K562 (cell line): ENCODE results near the gene TBC1D25. TPM values are rescaled to one million over a fixed set of nuclear protein-coding genes. Genes with fewer than 3 reads are reported as not detected.

ENCODE experiments used
- ARID3A ChIP-seq: IDR thresholded peaks from 2 replicates; pipeline ENCODE4 v1.6.1; 2012; ENCODE audit warnings: low read depth, low read length, improper control_type of control experiment, borderline replicate concordance
- CTBP1 ChIP-seq: fragments of 450-650 bp; IDR thresholded peaks from 2 replicates; pipeline ENCODE4 v1.6.1; 2016; ENCODE audit warnings: borderline replicate concordance
- DPF2 ChIP-seq: fragments of 450-650 bp; IDR thresholded peaks from 2 replicates; pipeline ENCODE4 v1.6.1; 2016
- FOXA1 ChIP-seq: fragments of 450-650 bp; IDR thresholded peaks from 2 replicates; pipeline ENCODE4 v1.6.1; 2016; ENCODE audit warnings: mild to moderate bottlenecking, borderline replicate concordance
- FOXJ2 ChIP-seq: fragments of 200-800 bp; sonication (Bioruptor generic); IDR thresholded peaks from 2 replicates; pipeline ENCODE4 v1.6.1; 2016; ENCODE audit warnings: missing genetic modification characterization, missing compliant biosample characterization
- GABPB1 ChIP-seq: sonication (generic); formaldehyde crosslinking; IDR thresholded peaks from 2 replicates; pipeline ENCODE4 v1.8.0; 2022; ENCODE audit warnings: mild to moderate bottlenecking, missing genetic modification reagents
- HCFC1 ChIP-seq: IDR thresholded peaks from 2 replicates; pipeline ENCODE4 v1.6.1; 2012; ENCODE audit warnings: low read depth, low read length, improper control_type of control experiment
- MAFK ChIP-seq: IDR thresholded peaks from 2 replicates; pipeline ENCODE4 v1.6.1; 2011; ENCODE audit warnings: low read length, improper control_type of control experiment
- MAZ ChIP-seq, 2 experiments: fragments of 450-650 bp in 1 of 2; sonication (generic) in 1 of 2; formaldehyde crosslinking; IDR thresholded peaks in 1 of 2; conservative IDR thresholded peaks in 1 of 2; 2 replicates each; pipeline versions ENCODE4 v1.4.0 to v1.5.0; 2020; ENCODE audit warnings: mild to moderate bottlenecking in 1 of 2, missing genetic modification reagents in 1 of 2
- MLLT1 ChIP-seq, 2 experiments: fragments of 450-650 bp; IDR thresholded peaks; 2 replicates each; pipeline ENCODE4 v1.6.1; 2016
- NCOA2 ChIP-seq, 2 experiments: fragments of 450-650 bp; IDR thresholded peaks; 2 replicates each; pipeline ENCODE4 v1.6.1; 2018; ENCODE audit warnings: mild to moderate bottlenecking in 2 of 2, moderate library complexity in 1 of 2; ENCODE audit not compliant: partially characterized antibody in 2 of 2
- NCOR1 ChIP-seq: fragments of 450-650 bp; IDR thresholded peaks from 2 replicates; pipeline ENCODE4 v1.6.1; 2016; ENCODE audit warnings: mild to moderate bottlenecking, moderate library complexity
- RBM17 ChIP-seq: fragments of 200-400 bp; formaldehyde crosslinking; IDR thresholded peaks from 2 replicates; pipeline ENCODE4 v1.6.1; 2017; ENCODE audit warnings: low read depth, mild to moderate bottlenecking, low read length, borderline replicate concordance
- RFX1 ChIP-seq: fragments of 450-650 bp; IDR thresholded peaks from 2 replicates; pipeline ENCODE4 v1.6.1; 2016; ENCODE audit warnings: mild to moderate bottlenecking, moderate library complexity
- TEAD2 ChIP-seq: fragments of 450-650 bp; IDR thresholded peaks from 2 replicates; pipeline ENCODE4 v1.6.1; 2016; ENCODE audit warnings: missing genetic modification characterization, control low read depth, missing compliant biosample characterization
- TSHZ1 ChIP-seq: fragments of 250-450 bp; sonication (Bioruptor Pico); IDR thresholded peaks from 2 replicates; pipeline ENCODE4 v1.4.0; 2020; ENCODE audit warnings: mild to moderate bottlenecking, moderate library complexity
- ZFP1 ChIP-seq: fragments of 450-650 bp; formaldehyde crosslinking; IDR thresholded peaks from 2 replicates; pipeline ENCODE4 v1.4.0; 2020; ENCODE audit warnings: mild to moderate bottlenecking, mixed read lengths
- ZNF146 ChIP-seq: IDR thresholded peaks from one replicate; pipeline ENCODE4 v1.6.1; 2018; ENCODE audit warnings: missing compliant biosample characterization; ENCODE audit not compliant: unreplicated experiment
- ZNF79 ChIP-seq: fragments of 250-450 bp; sonication (Bioruptor Pico); IDR thresholded peaks from 2 replicates; pipeline ENCODE4 v1.4.0; 2020; ENCODE audit warnings: low read depth, mild to moderate bottlenecking, moderate library complexity
- polyA plus RNA-seq, 8 experiments: library from polyadenylated mRNA; depleted of rRNA in 4 of 8; stranded (reverse) in 5 of 8; unstranded in 3 of 8; fragments of >200 nt; fragmentation: Nextera tagmentation in 2 of 8; fragmentation: Illumina TruSeq in 1 of 8; extraction: Ambion mirVana in 2 of 8; extraction: Trizol in 1 of 8; gene quantifications; 2 replicates each; pipeline versions ENCODE4 v1.2.1 to v1.2.3, GENCODE V29; 2011 to 2014; ENCODE audit warnings: inconsistent platforms in 1 of 8, missing spikeins in 1 of 8
- total RNA-seq, 7 experiments: library from RNA; depleted of rRNA in 6 of 7; stranded (reverse); fragments of >200 nt in 6 of 7; fragmentation: Illumina TruSeq in 2 of 7; extraction: Trizol in 2 of 7; gene quantifications; 2 replicates each; pipeline versions ENCODE4 v1.2.1 to v1.2.3, GENCODE V29; 2011 to 2021; ENCODE audit warnings: low replicate concordance in 1 of 7

Gene TBC1D25
- total and polyA plus RNA-seq, 9 of the 15 experiments (the other 6 are each of a cell fraction or from before 2014, with no cell fraction given): 0.62 to 10.6 (median 3.9) TPM

- peak; percentile 86; the same call in 1 of the 2 replicates for TF ChIP-seq ARID3A
- no peak for TF ChIP-seq ZNF79 (CRISPR knock-in tag)
- TF ChIP-seq TEAD2 (tag): no peak
- no peak for TF ChIP-seq NCOA2 (IDR thresholded peaks at IDR 0.05; ENCODE audit: partially characterized antibody in 2 of 2)
- TF ChIP-seq ZNF146 (CRISPR knock-in tag): no peak
- no peak for TF ChIP-seq FOXA1
- no peak for TF ChIP-seq FOXJ2 (tag)
- TF ChIP-seq ZFP1 (CRISPR knock-in tag): no peak
- no peak for TF ChIP-seq RFX1
- peak; percentile 60; the same call in 1 of the 2 replicates for TF ChIP-seq GABPB1 (CRISPR knock-in tag)
- peak; percentile 74; the same call in 1 of the 2 replicates for TF ChIP-seq DPF2
- no peak for TF ChIP-seq MLLT1 (IDR thresholded peaks at IDR 0.05)
- TF ChIP-seq CTBP1: peak; percentile 69
- TF ChIP-seq HCFC1: no peak
- no peak for TF ChIP-seq TSHZ1 (CRISPR knock-in tag)
- TF ChIP-seq NCOR1: no peak; the same call in 1 of the 2 replicates
- peak in 1 of 2 experiments; percentile 43; a peak in 1 of 4 replicates for TF ChIP-seq MAZ (CRISPR knock-in tag; conservative IDR thresholded peaks at IDR 0.05 in 1 of 2, IDR thresholded peaks at IDR 0.05 in 1 of 2)
- TF ChIP-seq RBM17: no peak
- no peak for TF ChIP-seq MAFK
Measured at GRCh38 chrX:48521353-48522243, 17.9 kb upstream of the TBC1D25 start, which contains the start of gene EBP (continued).
